ENCODE measurements around the gene BAG3. TPM values are rescaled to one million over a fixed set of nuclear protein-coding genes. Genes with fewer than 3 reads are reported as not detected.
A peak's percentile ranks its signal among the peaks of the same experiment; 100 is the strongest.

Gene BAG3
- total and polyA plus RNA-seq, 9 of the 15 experiments (the other 6 are each of a cell fraction or from before 2014, with no cell fraction given), result 2.6 to 27.4 (median 7.2) TPM

- TF ChIP-seq MYC (IDR thresholded peaks at IDR 0.05; ENCODE audit: low read depth, low read length) (peak; percentile 28; the same call in 1 of the 2 replicates), MYC (CRISPR knock-in tag; IDR thresholded peaks at IDR 0.05; ENCODE audit: borderline replicate concordance, low read depth) (no peak), NR2C1 (IDR thresholded peaks at IDR 0.05) (peak; percentile 50; the same call in 1 of the 2 replicates), NR2C1 (tag; IDR thresholded peaks at IDR 0.05) (peak; percentile 76), GABPB1 (CRISPR knock-in tag; IDR thresholded peaks at IDR 0.05) (peak; percentile 27; the same call in 1 of the 2 replicates), TFAP4 (CRISPR knock-in tag; IDR thresholded peaks at IDR 0.05; ENCODE audit: borderline replicate concordance) (peak; percentile 56; the same call in 1 of the 2 replicates), ARID4B (CRISPR knock-in tag; IDR thresholded peaks at IDR 0.05) (no peak), HDGF (IDR thresholded peaks at IDR 0.05) (no peak), TRIM28 (IDR thresholded peaks at IDR 0.05) (peak; percentile 31; the same call in 1 of the 2 replicates), RCOR1 (IDR thresholded peaks at IDR 0.05; ENCODE audit: borderline replicate concordance in 1 of 2, low read depth in 2 of 2, low read length in 2 of 2) (no peak), IRF2 (CRISPR knock-in tag; IDR thresholded peaks at IDR 0.05) (no peak), L3MBTL2 (IDR thresholded peaks at IDR 0.05) (peak; percentile 57; the same call in 1 of the 2 replicates)
- TF ChIP-seq, protein P1, sequence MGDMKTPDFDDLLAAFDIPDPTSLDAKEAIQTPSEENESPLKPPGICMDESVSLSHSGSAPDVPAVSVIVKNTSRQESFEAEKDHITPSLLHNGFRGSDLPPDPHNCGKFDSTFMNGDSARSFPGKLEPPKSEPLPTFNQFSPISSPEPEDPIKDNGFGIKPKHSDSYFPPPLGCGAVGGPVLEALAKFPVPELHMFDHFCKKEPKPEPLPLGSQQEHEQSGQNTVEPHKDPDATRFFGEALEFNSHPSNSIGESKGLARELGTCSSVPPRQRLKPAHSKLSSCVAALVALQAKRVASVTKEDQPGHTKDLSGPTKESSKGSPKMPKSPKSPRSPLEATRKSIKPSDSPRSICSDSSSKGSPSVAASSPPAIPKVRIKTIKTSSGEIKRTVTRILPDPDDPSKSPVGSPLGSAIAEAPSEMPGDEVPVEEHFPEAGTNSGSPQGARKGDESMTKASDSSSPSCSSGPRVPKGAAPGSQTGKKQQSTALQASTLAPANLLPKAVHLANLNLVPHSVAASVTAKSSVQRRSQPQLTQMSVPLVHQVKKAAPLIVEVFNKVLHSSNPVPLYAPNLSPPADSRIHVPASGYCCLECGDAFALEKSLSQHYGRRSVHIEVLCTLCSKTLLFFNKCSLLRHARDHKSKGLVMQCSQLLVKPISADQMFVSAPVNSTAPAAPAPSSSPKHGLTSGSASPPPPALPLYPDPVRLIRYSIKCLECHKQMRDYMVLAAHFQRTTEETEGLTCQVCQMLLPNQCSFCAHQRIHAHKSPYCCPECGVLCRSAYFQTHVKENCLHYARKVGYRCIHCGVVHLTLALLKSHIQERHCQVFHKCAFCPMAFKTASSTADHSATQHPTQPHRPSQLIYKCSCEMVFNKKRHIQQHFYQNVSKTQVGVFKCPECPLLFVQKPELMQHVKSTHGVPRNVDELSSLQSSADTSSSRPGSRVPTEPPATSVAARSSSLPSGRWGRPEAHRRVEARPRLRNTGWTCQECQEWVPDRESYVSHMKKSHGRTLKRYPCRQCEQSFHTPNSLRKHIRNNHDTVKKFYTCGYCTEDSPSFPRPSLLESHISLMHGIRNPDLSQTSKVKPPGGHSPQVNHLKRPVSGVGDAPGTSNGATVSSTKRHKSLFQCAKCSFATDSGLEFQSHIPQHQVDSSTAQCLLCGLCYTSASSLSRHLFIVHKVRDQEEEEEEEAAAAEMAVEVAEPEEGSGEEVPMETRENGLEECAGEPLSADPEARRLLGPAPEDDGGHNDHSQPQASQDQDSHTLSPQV (IDR thresholded peaks at IDR 0.05), result 0 out of 2 replicates have a peak, but pooled peaks have one; percentile 32
- TF ChIP-seq, protein P2, sequence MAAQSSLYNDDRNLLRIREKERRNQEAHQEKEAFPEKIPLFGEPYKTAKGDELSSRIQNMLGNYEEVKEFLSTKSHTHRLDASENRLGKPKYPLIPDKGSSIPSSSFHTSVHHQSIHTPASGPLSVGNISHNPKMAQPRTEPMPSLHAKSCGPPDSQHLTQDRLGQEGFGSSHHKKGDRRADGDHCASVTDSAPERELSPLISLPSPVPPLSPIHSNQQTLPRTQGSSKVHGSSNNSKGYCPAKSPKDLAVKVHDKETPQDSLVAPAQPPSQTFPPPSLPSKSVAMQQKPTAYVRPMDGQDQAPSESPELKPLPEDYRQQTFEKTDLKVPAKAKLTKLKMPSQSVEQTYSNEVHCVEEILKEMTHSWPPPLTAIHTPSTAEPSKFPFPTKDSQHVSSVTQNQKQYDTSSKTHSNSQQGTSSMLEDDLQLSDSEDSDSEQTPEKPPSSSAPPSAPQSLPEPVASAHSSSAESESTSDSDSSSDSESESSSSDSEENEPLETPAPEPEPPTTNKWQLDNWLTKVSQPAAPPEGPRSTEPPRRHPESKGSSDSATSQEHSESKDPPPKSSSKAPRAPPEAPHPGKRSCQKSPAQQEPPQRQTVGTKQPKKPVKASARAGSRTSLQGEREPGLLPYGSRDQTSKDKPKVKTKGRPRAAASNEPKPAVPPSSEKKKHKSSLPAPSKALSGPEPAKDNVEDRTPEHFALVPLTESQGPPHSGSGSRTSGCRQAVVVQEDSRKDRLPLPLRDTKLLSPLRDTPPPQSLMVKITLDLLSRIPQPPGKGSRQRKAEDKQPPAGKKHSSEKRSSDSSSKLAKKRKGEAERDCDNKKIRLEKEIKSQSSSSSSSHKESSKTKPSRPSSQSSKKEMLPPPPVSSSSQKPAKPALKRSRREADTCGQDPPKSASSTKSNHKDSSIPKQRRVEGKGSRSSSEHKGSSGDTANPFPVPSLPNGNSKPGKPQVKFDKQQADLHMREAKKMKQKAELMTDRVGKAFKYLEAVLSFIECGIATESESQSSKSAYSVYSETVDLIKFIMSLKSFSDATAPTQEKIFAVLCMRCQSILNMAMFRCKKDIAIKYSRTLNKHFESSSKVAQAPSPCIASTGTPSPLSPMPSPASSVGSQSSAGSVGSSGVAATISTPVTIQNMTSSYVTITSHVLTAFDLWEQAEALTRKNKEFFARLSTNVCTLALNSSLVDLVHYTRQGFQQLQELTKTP (IDR thresholded peaks at IDR 0.05; ENCODE audit: low read depth in 1 of 2, partially characterized antibody in 2 of 2), result peak in 1 of 2 experiments; percentile 29
These were observed 34.2 kb upstream of the BAG3 start (continued) for GRCh38 chr10:119616882-119617570.
